Coronary artery (tissue), 2 donors: ENCODE results near the gene UNC13B.

Experiments
- DNase-seq: peaks from one replicate; pipeline ENCODE4 v3.0.0-alpha.2; 2017; ENCODE audit warnings: low spot score
- H3K27ac ChIP-seq, 2 donors: fragments of 200-600 bp; sonication (generic); one replicate each; pipeline ENCODE4 v1.5.1; 2016 to 2019
- H3K4me3 ChIP-seq: fragments of 200-600 bp; sonication (generic); 2 replicates; pipeline ENCODE4 v1.5.1; 2016; ENCODE audit warnings: mild to moderate bottlenecking, moderate library complexity
- CTCF ChIP-seq: fragments of 200-600 bp; sonication (generic); IDR thresholded peaks from one replicate; pipeline ENCODE4 v1.5.1; 2019; ENCODE audit warnings: antibody characterized with exemption

UNC13B gene

GRCh38 chr9:35161713-35162604 is at the start of gene UNC13B:
TSS of gene UNC13B (plus strand) at chr9:35162009. CDS start at chr9:35162284, 275 bp downstream.
- DNase-seq: peak; percentile 96
- Histone ChIP-seq H3K27ac (peak within 1 kb of the TSS; percentile 94 to 97), H3K4me3 (peak within 1 kb of the TSS; percentile 84)
- TF ChIP-seq CTCF: no peak

- DNase-seq: peak; percentile 76
- Histone ChIP-seq H3K27ac (peak overlapping the region; percentile 98 to 99), H3K4me3 (peak overlapping the region; percentile 92)
- TF ChIP-seq CTCF: no peak
These were observed 49.4 kb upstream of the UNC13B start for GRCh38 chr9:35112257-35113020.

GRCh38 chr9:35114113-35114839 is 47.5 kb upstream of the UNC13B start:
- H3K4me3 ChIP-seq: peak overlapping the region; percentile 80
- peak; percentile 92 for DNase-seq
- no peak for TF ChIP-seq CTCF
- peak overlapping the region; percentile 80 to 98 for H3K27ac ChIP-seq

- TF ChIP-seq CTCF: no peak
- Histone ChIP-seq H3K27ac (peak overlapping the region; percentile 80 to 98), H3K4me3 (peak overlapping the region; percentile 80)
- DNase-seq: peak; percentile 87
These were observed 46.8 kb upstream of the UNC13B start for GRCh38 chr9:35114840-35115628.

- peak within 1 kb of the TSS; percentile 80 to 98 for H3K27ac ChIP-seq
These were observed 45.9 kb upstream of the UNC13B start, which contains the start of gene ATOSB for GRCh38 chr9:35115680-35116538. TSS of gene ATOSB (minus strand) at chr9:35115862. CDS start at chr9:35108274, 7,588 bp downstream.

More at GRCh38 chr9:35115680-35116538, 45.9 kb upstream of the UNC13B start, which contains the start of gene ATOSB:
- peak; percentile 100 for DNase-seq
- TF ChIP-seq CTCF: no peak
- H3K4me3 ChIP-seq: peak within 1 kb of the TSS; percentile 80
